ENCODE measurements around the gene SLC52A1. TPM values are rescaled to one million over a fixed set of nuclear protein-coding genes. Genes with fewer than 3 reads are reported as not detected.
"Not testable (repeated sequence)": the region's sequence is repeated elsewhere in the genome, so short reads cannot be mapped to it uniquely, and the experiment has no call there.

SLC52A1 gene
- under 1 TPM in 8 of 10 donors, not detected in 2; 0.07 to 0.28 (median 0.15) TPM for polyA plus RNA-seq (ENCODE audit: insufficient read length in 10 of 10)
- long read RNA-seq, donor 1, result 0 reads
- long read RNA-seq, donor 2, result 0 reads
- long read RNA-seq, donor 3, result 0 reads
- long read RNA-seq, donor 4, result 0 reads
- long read RNA-seq, donor 5, result 0 reads
- long read RNA-seq, donor 6, result 0 reads
- long read RNA-seq, donor 7, result 0 reads
- long read RNA-seq, donor 8, result 0 reads
- long read RNA-seq, donor 9, result 0 reads

DNA sequence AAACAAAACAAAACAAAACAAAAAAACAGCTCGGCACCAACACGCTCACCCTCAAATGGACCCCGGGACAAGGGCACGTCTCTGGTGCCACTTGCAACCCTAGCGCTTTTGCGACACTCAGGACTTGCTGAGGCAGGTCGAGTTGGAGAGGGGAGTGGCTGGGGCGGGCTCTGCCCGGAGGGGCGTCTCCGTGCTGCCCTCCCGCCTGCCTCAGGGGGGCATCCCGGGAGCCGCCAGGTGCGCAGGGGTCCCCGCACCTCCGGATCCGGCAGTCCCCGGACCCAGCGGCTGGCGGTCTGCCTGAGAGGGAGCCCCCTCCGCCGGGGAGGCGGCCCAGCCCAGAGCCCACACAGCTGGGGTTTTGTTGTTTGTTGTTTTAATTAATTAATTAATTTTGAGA lies at the start of gene SLC52A1:
TSS of gene SLC52A1 (minus strand) at position 112 of the 400 bp plus-strand sequence. CDS start 820 bp downstream, outside the sequence.
- DNase-seq, result no peak

DNA sequence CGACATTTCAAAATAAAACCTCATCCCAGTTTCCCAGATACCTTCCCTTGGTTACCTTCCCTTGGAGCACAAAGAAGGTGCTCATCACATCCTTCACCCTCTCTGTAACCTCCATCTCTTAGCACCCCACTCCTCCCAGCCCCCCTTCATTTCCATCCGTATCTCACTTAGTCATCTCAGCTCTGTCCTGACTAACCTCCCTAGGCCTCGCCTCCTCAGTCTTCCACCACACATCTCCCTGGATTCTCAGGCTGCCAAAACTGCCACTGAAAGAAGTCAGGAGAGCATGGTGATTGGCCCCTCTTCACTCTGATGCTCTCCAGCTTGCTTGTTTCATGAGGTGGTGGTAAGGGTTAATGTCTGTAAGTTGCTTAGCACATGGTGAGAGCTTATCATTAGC lies 45.4 kb upstream of the SLC52A1 start:
- DNase-seq, result no peak

DNA sequence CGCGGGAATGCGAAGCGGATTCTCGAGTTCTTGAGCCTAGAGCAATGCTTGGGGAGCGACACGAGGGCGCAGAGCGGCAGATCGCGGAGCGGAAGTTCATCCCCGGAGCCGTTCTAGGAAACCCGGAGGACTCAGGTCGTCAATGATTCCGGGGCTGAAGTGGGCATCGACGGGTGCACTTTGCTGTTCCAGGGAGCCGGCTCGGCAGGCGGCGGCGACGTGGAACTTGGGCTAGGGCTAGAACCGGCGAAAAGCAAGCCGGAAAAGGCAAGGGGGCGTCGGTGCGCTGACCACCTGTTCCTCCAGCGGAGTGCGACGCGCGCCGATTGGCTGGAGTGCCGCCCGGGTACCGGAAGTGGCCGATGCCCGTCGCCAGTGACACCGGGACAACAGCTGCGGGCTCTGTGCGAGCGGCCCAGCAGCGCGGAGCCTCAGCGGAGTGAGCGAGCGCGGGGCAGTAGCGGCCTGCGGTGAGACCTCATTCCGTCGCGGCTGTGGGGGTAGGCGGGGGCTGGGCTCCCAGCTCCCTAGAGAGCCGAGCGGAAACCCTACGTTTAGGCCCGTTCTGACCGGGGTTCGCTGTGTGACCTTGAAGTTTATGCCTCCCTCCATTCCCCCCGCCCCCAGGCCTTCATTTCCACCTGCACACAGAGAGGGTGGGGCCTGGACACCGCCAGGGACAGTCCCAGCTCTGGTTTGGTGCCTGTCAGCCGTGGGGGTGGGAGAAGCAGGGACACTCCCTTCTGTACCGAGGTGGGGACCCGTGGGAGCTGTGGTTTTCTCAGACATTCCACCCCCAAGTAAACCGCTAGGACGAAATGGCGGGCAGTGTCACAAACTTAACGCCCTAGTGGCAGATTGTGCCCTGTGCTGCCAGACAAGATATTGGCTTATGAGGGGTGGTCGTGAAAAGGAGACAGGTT lies 43.1 kb upstream of the SLC52A1 start, which contains the start of gene ZFP3:
TSS of gene ZFP3 (plus strand) at position 362 of the 923 bp plus-strand sequence. CDS start 13,038 bp downstream, outside the sequence.
- peak; percentile 79 to 96 (median 85) for DNase-seq

DNA sequence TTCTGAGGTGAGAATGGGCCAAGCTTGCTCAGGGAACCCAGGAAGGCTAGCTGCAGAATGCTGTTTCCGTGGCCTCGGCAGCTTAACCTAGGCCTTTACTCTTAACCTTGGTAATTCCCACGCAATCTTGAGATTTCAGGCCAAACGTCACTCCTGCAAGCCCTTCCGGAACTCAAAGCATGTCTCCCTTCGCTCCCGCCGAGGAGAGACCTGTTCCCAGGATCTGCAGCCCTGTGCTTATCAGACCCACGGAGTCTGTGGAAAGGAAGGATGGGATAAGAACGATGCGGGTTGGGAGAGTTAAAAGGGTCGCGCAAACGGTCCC lies 42.5 kb upstream of the SLC52A1 start:
- DNase-seq, result no peak

DNA sequence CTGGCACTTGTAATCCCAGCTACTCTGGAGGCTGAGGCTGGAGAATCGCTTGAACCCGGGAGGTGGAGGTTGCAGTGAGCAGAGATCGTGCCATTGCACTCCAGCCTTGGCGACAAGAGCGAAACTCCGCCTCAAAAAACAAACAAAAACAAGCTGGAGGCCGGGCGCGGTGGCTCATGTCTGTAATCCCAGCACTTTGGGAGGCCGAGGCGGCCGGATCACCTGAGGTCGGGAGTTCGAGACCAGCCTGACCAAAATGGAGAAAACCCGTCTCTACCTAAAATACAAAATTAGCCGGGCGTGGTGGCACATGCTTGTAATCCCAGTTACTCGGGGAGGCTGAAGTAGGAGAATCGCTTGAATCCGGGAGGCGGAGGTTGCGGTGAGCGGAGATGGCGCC lies 42.0 kb upstream of the SLC52A1 start:
- DNase-seq, result not testable (repeated sequence)

DNA sequence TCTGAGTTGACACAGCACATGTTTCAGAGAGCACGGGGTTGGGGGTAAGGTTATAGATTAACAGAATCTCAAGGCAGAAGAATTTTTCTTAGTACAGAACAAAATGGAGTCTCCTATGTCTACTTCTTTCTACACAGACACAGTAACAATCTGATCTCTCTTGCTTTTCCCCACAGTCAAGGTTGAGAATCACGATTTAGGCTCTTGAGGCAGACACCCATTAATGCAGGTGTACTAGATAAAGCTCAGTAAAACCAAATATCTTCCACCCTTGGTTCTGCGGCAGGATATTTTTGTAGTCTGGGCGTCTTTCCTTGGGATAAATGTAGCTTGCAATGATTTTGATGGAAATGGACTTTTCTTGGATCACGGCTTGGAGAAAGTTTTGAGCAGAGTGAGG lies 40.2 kb upstream of the SLC52A1 start:
- not testable (repeated sequence) for DNase-seq

DNA sequence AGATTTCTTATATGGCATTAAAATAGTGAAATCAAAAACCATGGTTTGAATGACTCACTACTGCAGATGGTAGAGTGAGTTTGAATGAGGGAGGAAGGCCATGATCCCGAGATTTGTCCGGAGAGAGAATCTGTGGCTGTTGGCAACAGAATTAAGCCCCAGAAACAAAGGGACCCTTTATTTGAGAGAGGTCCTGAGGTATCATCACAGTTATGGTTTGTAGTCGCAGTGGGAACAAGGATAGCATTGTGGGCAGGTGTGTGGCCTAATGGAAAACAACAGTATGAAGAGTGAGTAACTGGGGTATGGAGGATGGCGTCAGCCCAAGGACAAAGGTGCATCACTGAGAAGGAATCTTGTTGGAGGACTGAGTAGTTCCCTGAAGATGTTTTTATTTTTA lies 34.5 kb upstream of the SLC52A1 start:
- no peak for DNase-seq

DNA sequence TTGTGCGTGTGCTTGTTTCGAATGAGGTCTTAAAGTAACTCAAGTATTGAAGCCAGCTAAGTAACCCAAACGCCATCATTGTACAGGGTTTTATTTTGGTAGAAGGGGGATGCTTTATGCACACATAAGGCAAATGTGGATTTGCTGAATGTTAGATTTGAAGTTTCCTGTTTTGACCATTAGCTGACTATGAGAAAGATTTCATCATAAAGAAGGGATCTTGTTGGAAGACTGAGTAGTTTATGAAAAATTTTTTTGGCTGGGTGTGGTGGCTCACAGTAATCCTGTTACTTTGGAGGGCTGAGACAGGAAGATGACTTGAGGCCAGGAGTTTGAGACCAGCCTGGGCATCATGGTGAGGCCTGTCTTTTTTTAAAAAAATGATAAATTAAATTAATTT lies 33.0 kb upstream of the SLC52A1 start:
- no peak for DNase-seq

DNA sequence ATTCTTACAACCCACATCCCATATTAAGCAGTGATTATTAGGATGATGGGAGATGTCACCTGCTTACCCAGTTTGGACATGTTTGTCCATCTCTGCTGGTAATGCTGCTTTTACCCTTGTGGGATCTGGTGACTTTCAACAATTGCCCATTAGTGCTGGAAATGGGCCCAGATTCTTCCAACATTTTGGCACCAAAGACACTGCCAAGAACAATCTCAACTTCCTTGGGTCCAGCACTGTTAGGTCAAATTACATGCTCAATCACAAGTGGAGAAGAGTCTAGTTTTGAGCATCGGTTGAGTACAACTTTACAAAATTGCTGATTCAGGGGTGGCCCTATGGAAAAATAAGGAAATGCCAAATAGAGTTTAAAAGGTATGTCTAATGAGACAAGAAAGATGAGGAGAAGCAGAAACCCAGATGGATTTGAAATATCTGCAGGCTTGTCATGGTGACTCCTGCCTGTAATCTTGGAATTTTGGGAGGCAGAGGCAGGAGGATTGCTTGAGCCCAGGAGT lies 30.1 kb upstream of the SLC52A1 start:
- DNase-seq, result no peak

DNA sequence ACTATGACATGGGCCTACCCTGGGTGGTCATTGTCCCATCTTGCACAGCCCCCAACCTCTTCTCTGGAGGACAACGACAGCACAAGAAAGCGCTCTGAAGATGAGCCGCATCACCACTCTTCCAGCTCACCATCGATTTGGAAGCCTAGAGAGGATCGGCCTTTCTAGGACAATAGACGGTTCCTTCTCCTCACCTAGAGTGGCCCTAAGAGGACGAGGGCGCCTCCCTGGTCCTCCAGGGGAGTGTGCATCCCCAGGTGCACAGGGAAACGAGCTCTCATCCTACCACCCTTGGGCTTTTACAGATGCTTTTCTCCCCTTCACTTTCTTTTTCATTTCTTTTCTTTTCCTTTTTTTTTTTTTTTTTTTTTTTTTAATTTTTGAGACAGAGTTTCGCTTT lies 20.3 kb upstream of the SLC52A1 start:
- DNase-seq, result no peak

DNA sequence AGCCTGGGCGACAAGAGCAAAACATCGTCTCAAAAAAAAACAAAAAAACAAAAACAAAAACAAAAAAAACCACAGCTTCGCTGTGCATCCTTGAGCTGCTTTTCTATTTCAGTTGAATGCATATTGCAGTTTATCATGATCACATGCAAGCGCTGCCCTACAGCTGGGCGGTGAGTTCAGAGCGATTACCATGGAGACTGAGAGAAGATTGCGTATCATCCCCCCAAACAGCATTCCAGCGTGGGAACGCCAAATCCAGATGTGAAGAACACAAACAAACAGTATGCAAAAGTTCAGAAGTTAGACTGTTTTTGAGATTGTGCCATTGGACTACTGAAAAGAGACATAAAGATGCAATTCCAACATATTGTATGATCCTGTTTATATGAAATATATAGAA lies 15.1 kb upstream of the SLC52A1 start:
- DNase-seq, result peak; percentile 63 to 91 (median 74)

DNA sequence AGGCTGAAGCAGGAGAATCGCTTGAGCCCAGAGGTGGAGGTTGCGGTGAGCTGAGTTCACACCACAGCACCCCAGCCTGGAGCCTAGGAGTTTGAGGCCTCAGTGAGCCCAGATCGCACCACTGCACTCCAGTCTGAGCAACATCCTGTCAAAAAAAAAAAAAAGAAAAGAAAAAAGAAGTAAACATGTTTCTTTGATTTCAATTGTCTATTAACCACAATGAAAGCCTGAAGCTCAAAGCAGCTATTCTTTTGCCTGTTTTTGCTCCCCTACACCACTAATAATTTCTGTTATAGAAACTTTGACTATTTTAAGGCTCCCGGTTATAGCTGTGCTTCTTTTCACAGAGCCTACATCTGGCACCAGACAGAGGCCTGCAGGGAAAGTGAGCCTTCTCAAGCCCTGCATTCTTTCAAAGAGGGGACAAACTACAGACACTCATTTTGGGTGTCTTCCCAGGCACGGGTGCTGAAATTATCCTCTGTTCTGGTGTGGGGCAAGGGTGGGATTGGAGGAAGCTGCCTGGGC lies 14.2 kb upstream of the SLC52A1 start:
- peak; percentile 22 to 68 (median 30) for DNase-seq

DNA sequence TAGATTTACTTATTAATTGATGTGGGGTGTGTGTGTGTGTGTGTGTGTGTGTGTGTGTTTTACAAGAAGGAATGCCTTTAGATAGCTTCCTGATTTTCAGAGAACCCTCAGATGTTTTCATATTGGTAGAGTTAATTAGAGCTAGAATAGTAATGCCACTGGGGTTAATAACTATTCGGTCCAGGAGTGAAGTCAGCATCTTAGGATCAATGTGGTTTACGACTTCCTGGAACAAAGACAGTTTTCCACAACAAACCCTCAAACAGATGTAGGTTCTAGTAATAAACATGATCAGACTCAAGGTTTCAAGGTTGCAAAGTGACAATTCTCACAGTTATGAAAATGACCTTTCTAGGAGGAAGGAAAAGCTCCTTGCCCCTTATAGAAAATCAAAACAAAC lies 12.2 kb upstream of the SLC52A1 start:
- peak; percentile 33 to 85 (median 60) for DNase-seq

DNA sequence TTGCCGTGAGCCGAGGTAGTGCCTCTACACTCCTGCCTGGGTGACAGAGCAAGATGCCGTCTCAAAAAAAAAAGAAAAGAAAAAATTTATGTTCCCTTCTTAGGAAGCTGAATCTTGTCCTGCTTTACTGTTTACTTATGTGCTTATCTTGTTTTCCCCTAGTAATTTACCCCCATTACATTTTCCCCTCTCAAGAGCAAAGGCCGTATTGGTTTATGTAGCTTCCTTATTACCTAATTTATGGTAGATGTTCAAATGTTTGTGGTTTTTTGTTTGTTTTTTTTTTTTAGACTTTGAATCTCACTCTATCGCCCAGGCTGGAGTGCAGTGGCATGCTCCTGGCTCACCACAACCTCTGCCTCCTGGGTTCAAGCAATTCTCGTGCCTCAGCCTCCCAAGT lies 10.3 kb upstream of the SLC52A1 start:
- DNase-seq, result no peak

DNA sequence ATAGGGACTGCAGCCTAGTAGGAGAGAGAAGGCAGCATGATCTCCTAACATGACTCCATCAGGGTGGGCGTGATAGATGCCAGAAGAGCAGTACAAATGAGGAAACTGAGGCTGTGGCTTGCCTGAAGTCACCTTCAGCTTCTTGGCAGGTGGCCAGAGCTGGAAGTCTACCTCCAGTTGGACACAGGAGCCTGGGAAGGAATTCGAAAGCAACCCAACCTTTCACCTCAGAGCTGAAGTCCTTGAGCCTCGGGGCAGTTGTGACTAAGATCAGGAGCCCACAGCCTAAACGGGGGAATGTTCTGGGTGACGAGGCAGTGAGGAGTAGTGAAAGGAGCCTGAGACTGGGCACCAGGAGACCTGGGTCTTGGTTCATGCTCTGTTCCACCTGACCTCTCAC lies 9.4 kb upstream of the SLC52A1 start:
- DNase-seq, result no peak

DNA sequence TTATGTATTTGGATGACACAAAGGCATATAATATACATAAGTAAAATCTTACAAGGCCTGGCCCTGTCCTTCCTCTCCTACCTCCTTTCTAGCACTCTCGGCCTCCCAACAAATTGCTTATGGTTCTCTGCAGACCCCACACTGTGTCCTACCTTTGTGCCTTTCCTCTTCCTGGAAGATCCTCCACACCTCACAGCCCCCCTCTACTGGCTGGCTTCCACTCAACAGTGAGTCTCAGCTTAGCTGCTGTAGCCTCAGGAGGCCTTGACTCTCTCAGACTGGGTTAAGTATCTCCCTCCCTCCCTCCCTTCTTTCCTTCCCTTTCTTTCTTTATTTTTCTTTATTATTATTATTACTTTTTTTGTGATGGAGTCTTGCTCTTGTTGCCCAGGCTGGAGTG lies 8.3 kb upstream of the SLC52A1 start:
- no peak for DNase-seq

DNA sequence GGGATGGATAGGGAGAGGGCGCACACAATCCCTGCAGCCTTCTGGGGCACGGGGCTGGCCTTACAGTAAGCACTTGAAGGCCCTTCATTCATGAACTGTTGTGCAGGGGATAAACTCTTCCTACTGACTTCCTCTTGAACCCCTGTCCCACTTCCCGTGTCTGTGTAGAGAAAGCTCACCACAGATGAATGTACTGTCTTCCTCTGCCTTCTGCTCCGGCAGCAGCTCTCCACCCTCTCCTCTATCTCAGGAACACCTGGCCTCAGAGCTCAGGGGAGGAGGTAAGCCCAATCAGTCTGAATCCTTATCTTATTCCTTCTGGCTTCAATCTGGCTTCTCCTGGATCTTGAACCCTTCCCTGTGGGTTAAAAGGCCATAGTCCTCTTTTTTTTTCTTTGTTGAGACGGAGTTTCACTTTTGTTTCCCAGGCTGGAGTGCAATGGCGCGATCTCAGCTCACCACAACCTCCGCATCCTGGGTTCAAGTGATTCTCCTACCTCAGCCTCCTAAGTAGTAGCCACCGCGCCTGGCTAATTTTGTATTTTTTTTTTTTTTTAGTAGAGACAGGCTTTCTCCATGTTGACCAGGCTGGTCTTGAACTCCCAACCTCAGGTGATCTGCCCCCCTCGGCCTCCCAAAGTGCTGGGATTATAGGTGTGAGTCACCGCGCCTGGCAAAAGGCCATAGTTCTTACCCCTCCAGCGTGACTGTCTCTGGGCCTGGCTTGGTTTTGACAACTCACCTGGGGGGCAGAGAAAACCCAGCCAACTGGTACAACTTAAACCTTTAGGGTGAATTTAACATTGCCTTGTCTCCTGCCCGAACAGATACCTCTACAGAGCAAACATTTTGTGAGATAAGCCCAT lies 7.2 kb upstream of the SLC52A1 start:
- no peak for DNase-seq

DNA sequence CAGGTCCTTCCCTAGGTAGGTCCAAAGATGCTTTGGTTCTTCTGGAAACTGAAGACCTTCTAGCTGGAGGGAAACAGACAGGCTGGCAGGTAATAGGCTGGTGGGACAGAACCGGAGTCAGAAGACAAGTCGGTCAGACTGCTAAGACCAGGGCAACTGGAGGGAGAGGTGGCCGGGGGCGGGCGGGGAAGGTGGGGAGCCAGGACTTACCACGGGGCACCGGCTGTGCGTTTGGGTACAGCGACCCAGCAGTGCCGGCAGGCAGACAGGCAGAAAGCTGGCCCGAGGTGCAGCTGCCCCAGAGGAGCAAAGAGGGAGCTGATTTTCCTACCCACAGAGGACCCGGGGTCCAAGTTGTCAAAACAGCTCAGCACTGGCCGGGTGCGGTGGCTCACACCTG lies 575 bp downstream of the SLC52A1 start:
- DNase-seq, result no peak

DNA sequence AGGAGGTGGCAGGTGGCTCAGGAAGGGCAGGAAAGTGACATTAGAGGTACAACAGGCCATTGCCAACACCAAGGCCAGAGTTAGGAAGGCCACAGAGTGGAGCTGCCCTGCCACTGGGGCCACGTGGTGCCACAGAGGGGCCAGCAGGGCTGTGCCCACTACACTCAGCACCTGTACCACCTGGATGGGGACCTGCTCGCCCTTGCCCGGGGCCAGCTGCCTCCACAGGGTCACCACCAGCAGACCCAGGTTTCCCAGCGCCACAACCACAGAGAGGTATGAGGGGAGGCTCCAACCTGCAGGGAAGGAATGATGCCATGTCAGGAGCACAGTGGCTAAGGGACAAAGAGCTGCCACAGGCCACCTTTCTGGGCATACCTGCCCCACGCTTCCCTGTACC lies 1.2 kb downstream of the SLC52A1 start:
- DNase-seq, result no peak

DNA sequence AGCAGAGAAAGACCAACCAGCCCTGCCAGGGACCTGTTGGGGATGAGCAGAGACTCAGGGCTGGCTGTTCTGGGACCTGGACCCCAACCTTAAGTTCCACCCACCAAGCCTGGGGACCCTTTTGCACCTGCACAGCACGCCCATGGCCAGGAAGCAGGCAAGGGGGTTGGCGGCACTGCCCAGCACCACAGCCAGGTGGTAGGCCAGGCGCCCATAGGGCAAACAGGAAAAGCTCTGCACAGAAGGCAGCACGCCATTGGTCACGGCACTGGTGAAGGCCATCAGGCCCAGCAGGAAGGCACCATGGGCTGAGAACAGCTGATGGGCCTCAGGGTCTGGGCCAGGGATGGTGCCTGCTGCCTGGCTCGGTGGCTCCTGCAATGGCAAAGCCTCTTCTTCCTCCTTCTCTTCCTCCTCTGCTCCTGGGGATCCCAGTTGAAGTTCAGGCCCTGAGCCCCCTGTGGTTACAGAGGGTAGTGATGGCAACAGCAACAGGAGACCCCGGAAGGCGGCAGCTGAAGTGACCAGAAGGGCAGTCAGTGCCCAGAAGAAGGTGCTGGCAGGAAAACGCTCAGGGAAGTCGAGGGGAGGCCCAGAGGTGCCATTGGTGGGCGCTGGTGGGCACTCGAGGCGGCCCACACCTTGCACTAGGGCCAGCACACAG lies 1.7 kb downstream of the SLC52A1 start:
- no peak for DNase-seq

DNA sequence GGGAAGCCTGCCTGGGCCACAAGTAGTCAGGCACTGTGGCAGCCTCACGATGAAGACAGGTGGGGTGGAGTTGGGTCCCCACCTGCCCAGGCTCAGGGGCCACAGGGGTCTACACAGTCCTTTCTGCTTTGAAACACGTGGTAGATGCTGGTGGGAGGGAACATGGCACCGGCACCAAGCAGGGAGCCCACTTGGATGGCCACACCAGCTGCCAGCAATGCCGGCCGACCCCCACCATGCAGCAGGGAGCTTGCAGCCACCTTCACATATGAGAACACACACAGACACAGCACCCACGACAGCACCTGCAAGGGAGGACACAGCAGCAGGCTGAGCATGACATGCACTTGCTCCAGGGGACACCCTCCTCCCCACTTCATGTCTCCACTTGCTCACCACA lies 2.4 kb downstream of the SLC52A1 start:
- no peak for DNase-seq
